Stimulated activated effector memory CD8-positive, alpha-beta T cell treated with anti-CD3 and anti-CD28 coated beads, Interleukin-12 subunit alpha, Interleukin-12 subunit beta, amount 100 ng/mL, for 72 hours (primary cell): ENCODE data around the gene MYO1H.
"Not testable (repeated sequence)": the region's sequence is repeated elsewhere in the genome, so short reads cannot be mapped to it uniquely, and the experiment has no call there.

Experiments
- ATAC-seq: fragments of 150-1000 bp; cut with Tn5 transposase; 2 replicates; pipeline ENCODE4 v1.10.0; 2021
- DNase-seq, 2 donors: peaks; one replicate each; pipeline ENCODE4 v3.0.0; 2021 to 2022; ENCODE audit warnings: low spot score in 2 of 2
- H3K27ac Mint-ChIP-seq: one replicate; pipeline ENCODE4 v1.8.0; 2022; ENCODE audit warnings: mild to moderate bottlenecking, mixed read lengths
- H3K36me3 Mint-ChIP-seq: one replicate; pipeline ENCODE4 v1.8.0; 2022; ENCODE audit warnings: mild to moderate bottlenecking, mixed read lengths
- H3K4me1 Mint-ChIP-seq: one replicate; pipeline ENCODE4 v1.8.0; 2022; ENCODE audit warnings: mixed read lengths
- H3K4me3 Mint-ChIP-seq: one replicate; pipeline ENCODE4 v1.8.0; 2022; ENCODE audit warnings: mild to moderate bottlenecking, mixed read lengths
- H3K9me3 Mint-ChIP-seq: one replicate; pipeline ENCODE4 v1.8.0; 2022; ENCODE audit warnings: mixed read lengths

MYO1H gene

GRCh38 chr12:109347589-109347988 is at the start of gene MYO1H:
Gene MYO1H, plus strand, starts transcription at chr12:109347900. Its CDS starts 61 bp downstream, at chr12:109347961.
- no peaks in the 10 kb centered on the region for H3K36me3 Mint-ChIP-seq
- no peaks in the 10 kb centered on the region for H3K9me3 Mint-ChIP-seq
- H3K27ac Mint-ChIP-seq: no peak within 1 kb of the TSS
- ATAC-seq: no peak
- H3K4me1 Mint-ChIP-seq: no peaks in the 10 kb centered on the region
- DNase-seq: no peak
- H3K4me3 Mint-ChIP-seq: no peak within 1 kb of the TSS

GRCh38 chr12:109299849-109300248 is 47.9 kb upstream of the MYO1H start:
- ATAC-seq (no peak), DNase-seq (no peak)
- H3K4me3 Mint-ChIP-seq: no peak overlapping the region
- no peaks in the 10 kb centered on the region for H3K4me1 Mint-ChIP-seq
- H3K27ac Mint-ChIP-seq: no peak overlapping the region
- no peaks in the 10 kb centered on the region for H3K9me3 Mint-ChIP-seq
- H3K36me3 Mint-ChIP-seq: no peaks in the 10 kb centered on the region

GRCh38 chr12:109301643-109302168 is 46.0 kb upstream of the MYO1H start:
- Mint-ChIP-seq H3K36me3 (no peaks in the 10 kb centered on the region), H3K4me1 (no peaks in the 10 kb centered on the region), H3K9me3 (no peaks in the 10 kb centered on the region), H3K4me3 (no peak overlapping the region), H3K27ac (no peak overlapping the region)
- DNase-seq (no peak), ATAC-seq (no peak)

- Mint-ChIP-seq H3K4me3 (no peak overlapping the region), H3K27ac (no peak overlapping the region), H3K9me3 (no peaks in the 10 kb centered on the region), H3K36me3 (no peaks in the 10 kb centered on the region), H3K4me1 (no peaks in the 10 kb centered on the region)
- no peak for ATAC-seq
- DNase-seq: no peak
These were observed 45.3 kb upstream of the MYO1H start for GRCh38 chr12:109302358-109302757.

- ATAC-seq: no peak
- H3K27ac Mint-ChIP-seq: no peak overlapping the region
- H3K4me1 Mint-ChIP-seq: no peaks in the 10 kb centered on the region
These were observed 44.9 kb upstream of the MYO1H start for GRCh38 chr12:109302770-109303169.

GRCh38 chr12:109304485-109304884 is 43.2 kb upstream of the MYO1H start:
- ATAC-seq (no peak), DNase-seq (no peak)
- H3K4me3 Mint-ChIP-seq: no peak overlapping the region
- H3K4me1 Mint-ChIP-seq: peaks cover 4% of the 10 kb centered on the region
- H3K9me3 Mint-ChIP-seq: no peaks in the 10 kb centered on the region
- H3K27ac Mint-ChIP-seq: no peak overlapping the region
- H3K36me3 Mint-ChIP-seq: no peaks in the 10 kb centered on the region

More at GRCh38 chr12:109302770-109303169, 44.9 kb upstream of the MYO1H start:
- Mint-ChIP-seq H3K4me3 (no peak overlapping the region), H3K36me3 (no peaks in the 10 kb centered on the region), H3K9me3 (no peaks in the 10 kb centered on the region)
- no peak for DNase-seq

GRCh38 chr12:109305547-109305946 is 42.2 kb upstream of the MYO1H start:
- peaks cover 10% of the 10 kb centered on the region for H3K4me1 Mint-ChIP-seq

GRCh38 chr12:109307051-109307450 is 40.6 kb upstream of the MYO1H start:
- DNase-seq: no peak
- no peaks in the 10 kb centered on the region for H3K9me3 Mint-ChIP-seq
- no peaks in the 10 kb centered on the region for H3K36me3 Mint-ChIP-seq
- H3K4me1 Mint-ChIP-seq: peaks cover 13% of the 10 kb centered on the region
- ATAC-seq: no peak
- no peak overlapping the region for H3K27ac Mint-ChIP-seq
- no peak overlapping the region for H3K4me3 Mint-ChIP-seq

More at GRCh38 chr12:109305547-109305946, 42.2 kb upstream of the MYO1H start:
- Mint-ChIP-seq H3K27ac (no peak overlapping the region), H3K4me3 (no peak overlapping the region), H3K9me3 (no peaks in the 10 kb centered on the region), H3K36me3 (no peaks in the 10 kb centered on the region)
- no peak for ATAC-seq
- no peak for DNase-seq

- no peak within 1 kb of the TSS for H3K27ac Mint-ChIP-seq
- peak within 1 kb of the TSS; percentile 75 for H3K4me3 Mint-ChIP-seq
- H3K9me3 Mint-ChIP-seq: no peaks in the 10 kb centered on the region
- H3K36me3 Mint-ChIP-seq: no peaks in the 10 kb centered on the region
- DNase-seq (no peak), ATAC-seq (no peak)
- H3K4me1 Mint-ChIP-seq: peaks cover 13% of the 10 kb centered on the region
These were observed 38.9 kb upstream of the MYO1H start, which contains the start of gene FOXN4 for GRCh38 chr12:109308534-109309380. Gene FOXN4, minus strand, starts transcription at chr12:109309284. Its CDS starts 963 bp downstream, at chr12:109308321.

GRCh38 chr12:109309381-109310246 is 38.1 kb upstream of the MYO1H start:
- Mint-ChIP-seq H3K27ac (no peak overlapping the region), H3K36me3 (no peaks in the 10 kb centered on the region), H3K9me3 (no peaks in the 10 kb centered on the region), H3K4me1 (peaks cover 13% of the 10 kb centered on the region), H3K4me3 (peak overlapping the region; percentile 75)
- no peak for DNase-seq
- ATAC-seq: peak; percentile 53

- no peaks in the 10 kb centered on the region for H3K36me3 Mint-ChIP-seq
- DNase-seq: no peak
- peak overlapping the region; percentile 73 for H3K4me3 Mint-ChIP-seq
- H3K27ac Mint-ChIP-seq: no peak overlapping the region
- ATAC-seq: peak; percentile 59
- H3K4me1 Mint-ChIP-seq: peaks cover 13% of the 10 kb centered on the region
- no peaks in the 10 kb centered on the region for H3K9me3 Mint-ChIP-seq
These were observed 37.2 kb upstream of the MYO1H start for GRCh38 chr12:109310247-109311125.

- not testable (repeated sequence) for H3K4me3 Mint-ChIP-seq, H3K4me1 Mint-ChIP-seq, ATAC-seq, H3K27ac Mint-ChIP-seq, H3K9me3 Mint-ChIP-seq, DNase-seq, H3K36me3 Mint-ChIP-seq
These were observed 26.4 kb upstream of the MYO1H start for GRCh38 chr12:109321294-109321693.

- Mint-ChIP-seq H3K4me3 (no peak overlapping the region), H3K36me3 (no peaks in the 10 kb centered on the region), H3K4me1 (no peaks in the 10 kb centered on the region), H3K27ac (no peak overlapping the region), H3K9me3 (no peaks in the 10 kb centered on the region)
- DNase-seq (no peak), ATAC-seq (no peak)
These were observed 18.7 kb upstream of the MYO1H start for GRCh38 chr12:109329003-109329402.

GRCh38 chr12:109329686-109330085 is 18.0 kb upstream of the MYO1H start:
- Mint-ChIP-seq H3K4me1 (no peaks in the 10 kb centered on the region), H3K27ac (no peak overlapping the region), H3K4me3 (no peak overlapping the region), H3K36me3 (no peaks in the 10 kb centered on the region), H3K9me3 (no peaks in the 10 kb centered on the region)
- no peak for ATAC-seq
- DNase-seq: no peak
